ENCODE results near the gene SCGB1D2.
"Not testable (repeated sequence)": the region's sequence is repeated elsewhere in the genome, so short reads cannot be mapped to it uniquely, and the experiment has no call there.

SCGB1D2 gene

DNA sequence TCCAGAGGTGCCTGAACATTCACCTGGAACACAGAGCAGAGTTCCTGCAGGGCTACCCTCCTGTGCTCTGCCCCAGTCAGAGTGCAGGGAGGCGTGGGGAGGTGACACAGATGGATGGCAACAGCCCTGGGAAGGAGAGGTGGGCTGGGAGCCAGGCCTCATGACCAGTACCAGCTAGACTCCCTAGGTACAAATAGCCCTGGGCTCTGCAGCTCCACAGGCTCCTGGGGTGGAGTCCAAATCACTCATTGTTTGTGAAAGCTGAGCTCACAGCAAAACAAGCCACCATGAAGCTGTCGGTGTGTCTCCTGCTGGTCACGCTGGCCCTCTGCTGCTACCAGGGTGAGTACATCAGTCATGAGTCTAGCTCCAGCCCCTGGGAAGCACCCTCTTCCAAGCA, at the start of gene SCGB1D2:
TSS of gene SCGB1D2 (plus strand) at position 219 of the 400 bp plus-strand sequence. CDS start at position 288, 69 bp downstream.
- no peak for DNase-seq

DNA sequence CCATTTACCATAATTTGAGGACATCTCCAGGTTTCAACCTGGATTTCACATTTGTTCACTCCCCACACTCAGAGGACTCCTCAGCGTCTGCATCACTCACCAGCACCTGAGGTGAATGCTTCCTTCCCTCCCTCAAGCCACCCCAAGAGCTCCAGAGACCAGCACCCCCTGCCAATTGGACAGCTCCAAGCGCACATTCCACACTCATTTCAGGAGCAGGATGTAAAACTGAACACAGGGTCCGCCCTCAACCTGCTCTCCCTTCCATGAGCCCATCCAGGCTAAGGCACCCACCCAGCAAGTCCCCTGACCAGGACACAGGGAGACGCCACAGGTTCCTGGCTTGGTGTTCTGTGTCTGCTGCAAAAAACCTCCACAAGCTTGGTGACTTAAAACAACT, 48.1 kb upstream of the SCGB1D2 start:
- no peak for DNase-seq

DNA sequence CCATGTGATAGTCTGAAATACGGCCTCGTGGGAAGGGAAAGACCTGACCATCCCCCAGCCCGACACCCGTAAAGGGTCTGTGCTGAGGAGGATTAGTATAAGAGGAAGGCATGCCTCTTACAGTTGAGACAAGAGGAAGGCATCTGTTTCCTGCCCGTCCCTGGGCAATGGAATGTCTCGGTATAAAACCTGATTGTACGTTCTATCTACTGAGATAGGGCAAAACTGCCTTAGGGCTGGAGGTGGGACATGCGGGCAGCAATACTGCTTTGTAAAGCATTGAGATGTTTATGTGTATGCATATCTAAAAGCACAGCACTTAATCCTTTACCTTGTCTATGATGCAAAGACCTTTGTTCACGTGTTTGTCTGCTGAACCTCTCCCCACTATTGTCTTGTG, 47.0 kb upstream of the SCGB1D2 start:
- DNase-seq: not testable (repeated sequence)

DNA sequence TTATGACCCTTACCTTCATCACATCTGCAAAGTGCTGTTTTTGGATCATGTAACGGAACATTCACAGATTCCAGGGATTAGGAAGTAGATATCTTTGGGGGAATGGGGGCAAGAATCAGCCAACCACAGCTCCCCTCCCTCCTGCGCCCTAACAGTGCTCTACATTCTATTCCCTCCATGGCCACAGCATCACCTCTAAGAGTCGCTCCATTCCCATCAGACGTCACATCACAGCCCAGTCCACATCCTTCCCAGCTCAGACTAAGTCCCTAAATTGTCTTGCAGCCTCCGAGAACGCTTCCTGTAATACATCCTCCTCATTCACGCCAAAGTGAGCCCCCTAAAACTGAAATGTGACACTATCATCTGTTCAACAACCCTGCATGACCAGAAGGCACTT, 46.1 kb upstream of the SCGB1D2 start:
- DNase-seq: no peak

DNA sequence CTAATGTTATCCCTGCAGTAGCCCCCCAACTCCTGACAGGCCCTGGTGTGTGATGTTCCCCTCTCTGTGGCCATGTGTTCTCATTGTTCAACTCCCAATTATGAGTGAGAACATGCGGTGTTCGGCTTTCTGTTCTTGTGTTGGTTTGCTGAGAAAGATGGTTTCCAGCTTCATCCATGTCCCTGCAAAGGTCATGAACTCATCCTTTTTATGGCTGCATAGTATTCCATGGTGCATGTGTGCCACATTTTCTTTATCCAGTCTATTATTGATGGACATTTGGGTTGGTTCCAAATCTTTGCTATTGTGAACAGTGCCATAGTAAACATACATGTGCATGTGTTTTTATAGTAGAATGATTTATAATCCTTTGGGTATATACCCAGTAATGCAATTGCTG, 44.6 kb upstream of the SCGB1D2 start:
- DNase-seq: not testable (repeated sequence)

DNA sequence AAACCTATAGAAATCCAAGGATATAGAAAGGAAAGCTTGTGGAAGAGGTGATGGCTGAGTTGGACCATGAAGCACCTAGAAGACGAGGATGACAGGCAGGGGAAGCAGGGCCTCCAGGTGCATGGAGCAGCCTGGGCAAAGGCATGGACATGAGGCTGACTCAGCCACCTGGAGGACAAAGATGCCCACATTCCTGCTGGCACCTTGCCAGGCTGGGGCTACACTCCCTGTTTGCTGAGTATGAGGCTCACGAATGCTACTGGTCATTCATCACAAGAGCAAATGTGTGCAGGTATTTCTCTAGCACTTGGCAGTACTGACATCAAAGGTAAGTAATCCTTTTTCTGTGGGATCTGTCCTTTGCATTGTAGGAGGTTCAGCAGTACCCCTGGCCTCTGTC, 40.7 kb upstream of the SCGB1D2 start:
- no peak for DNase-seq

DNA sequence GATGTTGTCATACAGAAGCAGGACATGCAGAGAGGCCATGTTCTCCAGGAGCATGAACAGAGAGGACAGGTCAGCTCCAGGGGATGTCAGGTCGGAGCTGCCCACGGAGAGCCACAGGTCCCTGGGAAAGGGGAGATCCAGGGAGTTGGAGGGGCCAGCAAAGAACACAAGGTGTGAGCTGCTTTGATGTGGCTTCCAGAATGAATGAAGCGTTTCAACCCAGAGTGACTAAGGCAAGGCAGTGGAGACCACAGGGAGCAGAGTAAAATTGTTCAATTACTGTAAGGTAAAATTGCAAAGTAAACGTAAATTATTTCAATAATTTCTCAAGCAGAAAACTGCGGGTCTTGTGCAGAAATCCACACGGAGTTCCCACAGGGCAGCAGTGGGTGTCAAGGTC, 39.1 kb upstream of the SCGB1D2 start:
- no peak for DNase-seq

DNA sequence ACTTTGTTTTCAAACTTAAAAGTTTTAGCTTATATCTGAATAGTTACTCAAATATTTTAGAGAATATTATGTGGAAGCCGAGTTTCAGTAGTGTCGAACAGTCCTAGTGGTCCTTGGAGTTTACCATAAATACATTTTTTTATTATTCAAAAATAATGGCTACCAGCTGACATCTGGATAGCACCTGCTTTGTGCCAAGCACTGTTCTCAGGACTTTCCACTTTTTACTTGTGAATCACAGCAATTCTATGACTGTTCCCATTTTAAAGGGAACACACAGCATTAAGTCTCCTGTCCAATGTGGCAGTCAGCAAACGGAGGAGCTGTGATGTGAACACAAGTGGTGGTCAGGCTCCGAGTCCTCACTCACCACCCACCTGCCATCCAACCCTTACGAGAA, 37.6 kb upstream of the SCGB1D2 start:
- no peak for DNase-seq

GRCh38 chr11:62205441-62205840, 36.6 kb upstream of the SCGB1D2 start:
- DNase-seq: no peak

- DNase-seq: not testable (repeated sequence)
Measured at GRCh38 chr11:62206276-62207066, 35.6 kb upstream of the SCGB1D2 start.

DNA sequence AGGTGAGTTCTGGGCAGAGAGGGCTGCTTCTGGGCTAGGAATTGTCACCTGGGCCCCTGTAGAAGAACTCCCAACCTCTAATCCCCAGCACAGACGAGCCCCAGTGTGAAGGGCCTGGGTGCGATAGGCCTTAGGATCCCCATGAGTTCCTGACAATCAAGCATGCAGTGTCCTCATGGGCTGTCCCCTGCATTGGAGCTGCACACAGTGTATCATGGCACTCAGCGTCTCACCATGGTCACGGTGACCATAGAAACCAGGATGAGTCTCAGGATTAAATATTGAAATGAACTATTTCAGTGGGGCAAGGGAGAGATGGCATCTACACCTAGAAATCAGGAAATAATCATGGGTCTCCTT, 33.3 kb upstream of the SCGB1D2 start:
- DNase-seq: no peak

- peak; percentile 2 for DNase-seq
Measured at GRCh38 chr11:62217191-62217748, 24.8 kb upstream of the SCGB1D2 start.

DNA sequence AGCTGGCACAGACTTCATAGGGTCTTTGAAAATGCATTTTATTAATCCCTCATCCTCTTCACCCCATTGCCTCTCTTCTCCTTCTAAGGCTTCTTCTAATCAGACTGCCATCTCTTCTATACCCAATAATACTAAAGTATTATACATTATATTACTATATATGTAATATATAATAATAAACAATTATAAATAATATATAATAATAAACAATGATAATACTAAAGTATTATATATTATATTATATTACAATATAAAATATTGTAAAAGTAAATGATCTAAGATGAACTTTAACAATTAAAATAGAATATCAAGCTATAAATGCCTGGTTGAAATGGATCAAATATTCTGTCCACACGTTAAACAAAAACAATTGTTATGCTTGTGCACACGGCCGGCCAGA, 20.5 kb upstream of the SCGB1D2 start:
- no peak for DNase-seq

GRCh38 chr11:62223095-62223494, 18.9 kb upstream of the SCGB1D2 start:
- no peak for DNase-seq

DNA sequence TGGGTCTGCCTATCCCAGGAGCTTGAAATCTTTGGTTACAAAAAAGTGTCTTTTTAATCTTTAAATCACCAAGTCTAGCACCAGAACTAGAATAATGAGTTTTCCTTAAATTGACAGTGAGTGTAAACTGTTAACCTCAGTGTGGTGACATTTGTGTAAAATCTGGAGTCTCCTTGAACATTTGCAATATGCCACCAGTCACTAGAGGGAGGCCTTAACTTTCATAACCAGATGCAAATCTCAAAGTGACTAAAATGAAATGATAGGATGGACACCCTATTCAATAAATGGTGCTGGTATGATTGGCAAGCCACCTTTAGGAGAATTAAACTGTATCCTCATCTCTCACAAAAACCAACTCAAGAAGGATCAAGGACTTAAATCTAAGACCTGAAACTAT, 8.3 kb upstream of the SCGB1D2 start:
- no peak for DNase-seq

DNA sequence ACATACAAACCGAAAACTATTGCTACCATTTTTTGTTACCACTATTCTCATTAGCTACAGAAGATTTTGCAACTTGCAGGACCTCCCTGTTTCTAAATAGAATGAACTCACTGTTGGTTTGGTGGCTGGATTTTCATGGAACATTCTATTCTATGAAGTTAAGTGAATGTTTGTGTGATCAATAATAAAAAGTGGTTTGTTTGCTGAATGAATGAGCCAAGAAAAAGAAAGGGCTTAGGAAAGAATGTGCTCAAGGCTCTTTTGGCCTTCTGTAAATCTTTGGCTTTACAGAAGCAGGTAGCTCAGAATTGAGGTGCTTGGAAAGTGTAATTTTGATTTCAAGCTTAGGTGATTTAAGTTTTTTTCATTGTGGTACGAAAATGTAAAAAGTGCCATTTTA, 5.9 kb upstream of the SCGB1D2 start:
- DNase-seq: no peak

DNA sequence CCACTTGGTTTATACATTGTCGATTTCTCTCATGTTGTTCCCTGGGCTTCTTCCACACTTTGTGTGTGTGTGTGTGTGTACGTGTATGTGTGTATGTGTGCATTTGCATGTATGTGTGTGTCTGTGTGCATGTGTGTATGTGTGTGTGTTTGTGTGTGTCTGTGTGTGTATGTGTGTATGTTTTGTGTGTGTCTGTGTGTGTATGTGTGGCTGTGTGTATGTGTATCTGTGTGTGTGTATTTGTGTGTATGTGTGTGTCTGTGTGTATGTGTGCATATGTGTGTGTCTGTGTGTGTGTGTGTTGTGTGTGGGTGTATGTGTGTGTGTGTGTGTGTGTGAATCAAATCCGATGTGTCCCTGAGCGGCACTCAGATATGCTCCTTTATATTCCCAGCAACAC, 4.5 kb upstream of the SCGB1D2 start:
- DNase-seq: no peak

DNA sequence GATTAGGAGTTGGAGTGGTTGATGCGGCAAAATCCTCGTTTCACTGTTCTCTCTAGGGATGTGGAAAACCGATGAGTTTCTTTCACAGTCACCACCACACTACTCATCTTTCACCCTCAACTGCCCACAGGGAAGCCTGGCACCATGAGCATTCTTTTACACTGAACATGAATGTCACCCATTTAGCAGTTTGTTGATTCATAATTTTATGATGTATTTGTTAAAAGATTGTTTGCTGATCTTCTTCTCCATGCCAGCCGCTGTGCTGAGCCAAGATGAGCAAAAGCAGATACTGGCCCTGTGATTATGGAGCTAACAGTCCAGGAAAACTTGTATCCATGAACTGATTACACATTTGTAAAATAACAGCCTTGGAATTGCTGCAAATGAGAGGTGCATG, 3.9 kb upstream of the SCGB1D2 start:
- DNase-seq: no peak

- no peak for DNase-seq
Measured at GRCh38 chr11:62241095-62241494, 944 bp upstream of the SCGB1D2 start.

DNA sequence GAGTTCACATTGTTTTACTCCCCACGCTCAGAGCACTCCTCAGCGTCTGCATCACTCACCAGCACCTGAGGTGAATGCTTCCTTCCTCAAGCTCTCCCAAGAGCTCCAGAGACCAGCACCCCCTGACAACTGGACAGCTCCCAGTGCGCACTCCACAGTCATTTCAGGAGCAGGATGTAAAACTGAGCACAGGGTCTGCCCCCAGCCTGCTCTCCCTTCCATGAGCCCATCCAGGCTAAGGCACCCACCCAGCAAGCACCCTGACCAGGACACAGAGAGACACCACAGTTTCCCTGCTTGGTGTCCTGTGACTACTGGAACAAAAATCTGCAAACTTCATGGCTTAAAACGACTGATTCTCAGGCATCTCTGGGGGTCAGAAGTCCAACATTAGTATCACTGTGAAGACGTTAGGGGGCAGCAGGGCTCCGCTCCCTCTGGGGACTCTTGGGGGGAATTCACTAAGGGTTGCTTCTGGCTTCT, 3.3 kb downstream of the SCGB1D2 start:
- no peak for DNase-seq

GRCh38 chr11:62251698-62252097, 9.7 kb downstream of the SCGB1D2 start:
- no peak for DNase-seq

GRCh38 chr11:62253999-62254542, 12.0 kb downstream of the SCGB1D2 start:
- DNase-seq: no peak

DNA sequence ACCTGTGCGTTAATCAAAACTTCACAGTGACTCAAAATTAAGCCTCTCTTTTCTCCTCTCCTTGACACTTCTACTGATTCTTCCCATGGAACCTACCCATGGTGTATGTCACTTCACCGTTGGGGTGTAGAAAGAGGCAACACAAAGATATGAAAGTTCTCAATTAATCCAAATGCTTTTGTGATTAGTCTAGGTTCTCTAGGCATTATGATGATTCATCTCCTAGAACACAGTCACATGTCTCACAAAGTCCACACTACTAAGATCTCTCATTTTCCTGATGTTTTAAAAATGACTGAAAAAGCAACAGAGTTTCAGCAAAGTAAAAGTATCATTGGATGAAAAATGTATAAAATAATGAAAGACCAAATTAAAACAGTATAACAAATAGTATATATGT, 14.2 kb downstream of the SCGB1D2 start:
- DNase-seq: no peak

DNA sequence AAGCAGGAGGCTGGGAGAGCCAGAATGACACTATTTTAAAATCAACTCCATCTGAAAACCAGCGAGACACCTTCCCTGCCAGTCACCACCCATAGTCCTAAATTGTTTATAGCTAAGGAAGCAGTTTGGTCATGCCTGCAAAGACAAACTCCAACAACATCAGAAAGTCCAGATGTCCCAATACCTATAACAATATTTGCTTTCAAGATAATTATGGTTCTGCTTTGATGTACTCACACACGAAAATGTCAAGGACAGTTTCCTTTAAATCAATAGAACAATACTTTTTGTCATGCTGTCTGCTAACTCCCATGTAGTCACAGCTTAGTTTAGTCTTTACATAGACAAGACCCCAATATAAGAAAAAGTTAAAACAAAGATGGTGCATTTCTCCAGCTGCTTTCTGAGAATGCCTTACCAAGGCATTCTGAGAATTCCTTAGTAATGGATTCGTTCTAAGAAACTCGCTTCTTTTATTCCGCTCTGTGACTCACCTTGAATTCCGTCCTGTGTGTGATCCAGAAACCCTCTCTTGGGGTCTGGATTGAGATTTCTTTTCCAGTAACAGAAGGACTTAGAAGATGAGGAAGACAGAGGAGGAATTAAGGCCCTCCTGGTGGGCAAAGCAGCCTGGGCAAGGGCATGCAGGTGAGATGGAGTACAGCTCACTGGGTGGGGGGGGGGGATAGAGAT, 18.4 kb downstream of the SCGB1D2 start:
- no peak for DNase-seq

Data from NCI-H1436 (cell line).